PC-3 (cell line): Measurements from ENCODE around the gene INPP5F. TPM values are rescaled to one million over a fixed set of nuclear protein-coding genes. Genes with fewer than 3 reads are reported as not detected.

Source experiments
- ATAC-seq: fragments of 200-7000 bp; cut with Tn5 transposase; 2 replicates; pipeline ENCODE4 v1.9.1; 2020; ENCODE audit warnings: mild to moderate bottlenecking, moderate library complexity
- BruUV-seq: library from RNA; stranded (reverse); fragments of 400-500 nt; replicated peaks from 2 replicates; lab custom pipeline; 2021; lab: Mats Ljungman, UMichigan
- CTCF ChIA-PET: fragments of 300-600 bp; sonication (Branson Sonifier 250); formaldehyde crosslinking; loops from one replicate; lab custom pipeline; 2022; ENCODE audit warnings: antibody characterized with exemption; lab: Charles Lee
- POLR2A ChIA-PET: fragments of 300-600 bp; sonication (Branson Sonifier 250); formaldehyde crosslinking; loops from one replicate; lab custom pipeline; 2022; ENCODE audit warnings: antibody characterized with exemption; ENCODE audit not compliant: unreplicated experiment; lab: Charles Lee
- DNase-seq: peaks from one replicate; pipeline ENCODE4 v3.0.0-alpha.2; 2015
- H2AFZ ChIP-seq: fragments of 300-600 bp; sonication (generic); 2 replicates; pipeline ENCODE4 v1.6.0; 2016; ENCODE audit warnings: antibody characterized with exemption, low read length
- H3F3A ChIP-seq: fragments of 300-600 bp; sonication (generic); one replicate; pipeline ENCODE4 v1.6.0; 2017; ENCODE audit warnings: antibody characterized with exemption, low read length, control low read depth, mild to moderate bottlenecking; ENCODE audit not compliant: unreplicated experiment
- H3K27ac ChIP-seq: fragments of 300-600 bp; sonication (generic); 2 replicates; pipeline ENCODE4 v1.5.1; 2016; ENCODE audit warnings: mild to moderate bottlenecking, low read length
- H3K27me3 ChIP-seq: fragments of 300-600 bp; sonication (generic); 2 replicates; pipeline ENCODE4 v1.6.1; 2016; ENCODE audit warnings: low read length, mixed read lengths
- H3K36me3 ChIP-seq: fragments of 300-600 bp; sonication (generic); 2 replicates; pipeline ENCODE4 v1.6.1; 2016; ENCODE audit warnings: low read depth, mixed run types, low read length, mixed read lengths
- H3K4me1 ChIP-seq: fragments of 300-600 bp; sonication (generic); 2 replicates; pipeline ENCODE4 v1.5.1; 2016; ENCODE audit warnings: low read length; ENCODE audit not compliant: insufficient read depth
- H3K4me2 ChIP-seq: fragments of 300-600 bp; sonication (generic); 2 replicates; pipeline ENCODE4 v1.6.0; 2016; ENCODE audit warnings: low read length
- H3K4me3 ChIP-seq: fragments of 300-600 bp; sonication (generic); 2 replicates; pipeline ENCODE4 v1.5.1; 2016; ENCODE audit warnings: mild to moderate bottlenecking, low read length, mixed read lengths
- H3K79me2 ChIP-seq: fragments of 300-600 bp; sonication (generic); 2 replicates; pipeline ENCODE4 v1.6.1; 2017; ENCODE audit warnings: low read length, mixed read lengths
- H3K9ac ChIP-seq: fragments of 300-600 bp; sonication (generic); 2 replicates; pipeline ENCODE4 v1.6.0; 2016; ENCODE audit warnings: mild to moderate bottlenecking, low read length
- H3K9me2 ChIP-seq: fragments of 300-600 bp; sonication (generic); replicated peaks from 2 replicates; pipeline ENCODE4 v1.6.1; 2016; ENCODE audit warnings: mixed run types, low read length, mixed read lengths
- H3K9me3 ChIP-seq: fragments of 300-600 bp; sonication (generic); 2 replicates; pipeline ENCODE4 v1.6.1; 2016; ENCODE audit warnings: low read length, mixed read lengths
- H4K20me1 ChIP-seq: fragments of 300-600 bp; sonication (generic); 2 replicates; pipeline ENCODE4 v1.6.1; 2016; ENCODE audit warnings: low read length, mixed read lengths
- EZH2 ChIP-seq: fragments of 300-600 bp; sonication (generic); IDR thresholded peaks from one replicate; pipeline ENCODE4 v1.6.1; 2017; ENCODE audit warnings: antibody characterized with exemption, mild to moderate bottlenecking, low read length; ENCODE audit not compliant: unreplicated experiment
- EZH2phosphoT487 ChIP-seq: fragments of 300-600 bp; sonication (generic); IDR thresholded peaks from 2 replicates; pipeline ENCODE4 v1.6.1; 2018; ENCODE audit warnings: mild to moderate bottlenecking, antibody characterized with exemption, low read length, borderline replicate concordance
- intact Hi-C: fragments of 100-400 bp; cut with micrococcal nuclease; formaldehyde crosslinking; loops from 2 replicates; pipeline ENCODE4 v1.9.0; 2023
- total RNA-seq: library from RNA; depleted of rRNA; stranded (reverse); fragments of >200 nt; gene quantifications from 2 replicates; pipeline ENCODE4 v1.2.3, GENCODE V29; 2014
- TF ChIP-seq, protein P1 (sequence below): fragments of 300-600 bp; sonication (generic); conservative IDR thresholded peaks from 2 replicates; pipeline ENCODE4 v1.5.1; 2017; ENCODE audit warnings: antibody characterized with exemption, low read depth, mild to moderate bottlenecking, low read length

Gene INPP5F
- total RNA-seq, 1 experiment from 2014 or later = 8.2 TPM

DNA sequence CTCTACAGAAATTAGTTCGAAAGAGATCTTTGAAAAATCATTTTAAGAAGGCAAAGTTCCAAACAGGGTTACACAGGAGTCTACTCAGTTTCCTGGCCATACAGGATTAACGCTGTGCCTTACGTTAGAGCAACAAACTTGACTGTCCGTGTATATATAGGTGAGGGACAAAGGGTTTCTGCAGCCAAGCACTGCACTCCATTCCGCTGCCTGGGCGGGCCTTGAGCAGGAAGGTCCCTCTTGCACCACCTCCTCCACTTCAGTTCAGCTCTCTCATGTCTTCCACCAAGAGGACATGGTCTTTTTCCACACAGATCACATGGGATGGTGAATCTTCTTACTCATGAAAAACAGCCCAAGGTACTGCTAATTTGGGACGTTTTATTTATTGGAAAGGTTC is 103.6 kb downstream of the INPP5F start:
- Histone ChIP-seq H3K9ac (no peak overlapping the region), H3K27ac (no peak overlapping the region), H4K20me1 (no peaks in the 10 kb centered on the region), H3K4me3 (no peak overlapping the region), H3K79me2 (no peaks in the 10 kb centered on the region), H3K4me2 (no peak overlapping the region), H3F3A (no peaks in the 10 kb centered on the region), H2AFZ (no peak overlapping the region), H3K9me2 (no peaks in the 10 kb centered on the region), H3K27me3 (no peaks in the 10 kb centered on the region), H3K9me3 (no peaks in the 10 kb centered on the region), H3K36me3 (peaks cover 51% of the 10 kb centered on the region), H3K4me1 (peaks cover 9% of the 10 kb centered on the region)
- ChIA-PET CTCF (no interaction called here), POLR2A (no interaction called here)
- BruUV-seq = no TSS peak
- no peak for DNase-seq
- intact Hi-C loops = no loop called here
- TF ChIP-seq EZH2 (no peak), EZH2phosphoT487 (no peak)
- TF ChIP-seq, protein P1, sequence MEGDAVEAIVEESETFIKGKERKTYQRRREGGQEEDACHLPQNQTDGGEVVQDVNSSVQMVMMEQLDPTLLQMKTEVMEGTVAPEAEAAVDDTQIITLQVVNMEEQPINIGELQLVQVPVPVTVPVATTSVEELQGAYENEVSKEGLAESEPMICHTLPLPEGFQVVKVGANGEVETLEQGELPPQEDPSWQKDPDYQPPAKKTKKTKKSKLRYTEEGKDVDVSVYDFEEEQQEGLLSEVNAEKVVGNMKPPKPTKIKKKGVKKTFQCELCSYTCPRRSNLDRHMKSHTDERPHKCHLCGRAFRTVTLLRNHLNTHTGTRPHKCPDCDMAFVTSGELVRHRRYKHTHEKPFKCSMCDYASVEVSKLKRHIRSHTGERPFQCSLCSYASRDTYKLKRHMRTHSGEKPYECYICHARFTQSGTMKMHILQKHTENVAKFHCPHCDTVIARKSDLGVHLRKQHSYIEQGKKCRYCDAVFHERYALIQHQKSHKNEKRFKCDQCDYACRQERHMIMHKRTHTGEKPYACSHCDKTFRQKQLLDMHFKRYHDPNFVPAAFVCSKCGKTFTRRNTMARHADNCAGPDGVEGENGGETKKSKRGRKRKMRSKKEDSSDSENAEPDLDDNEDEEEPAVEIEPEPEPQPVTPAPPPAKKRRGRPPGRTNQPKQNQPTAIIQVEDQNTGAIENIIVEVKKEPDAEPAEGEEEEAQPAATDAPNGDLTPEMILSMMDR = no peak
- ATAC-seq = no peak; the same call in 1 of the 2 replicates

GRCh38 chr10:119830851-119831250 is 105.0 kb downstream of the INPP5F start:
- no peaks in the 10 kb centered on the region for H3F3A ChIP-seq
- intact Hi-C loops = no loop called here
- peaks cover 20% of the 10 kb centered on the region for H3K4me1 ChIP-seq
- H3K27me3 ChIP-seq = no peaks in the 10 kb centered on the region
- no peak overlapping the region for H3K9ac ChIP-seq
- no peak overlapping the region for H3K4me3 ChIP-seq
- no peaks in the 10 kb centered on the region for H3K79me2 ChIP-seq
- H3K27ac ChIP-seq = no peak overlapping the region
- ChIA-PET CTCF (no interaction called here), POLR2A (no interaction called here)
- no peak overlapping the region for H2AFZ ChIP-seq
- no peaks in the 10 kb centered on the region for H3K9me2 ChIP-seq
- BruUV-seq = no TSS peak
- H3K36me3 ChIP-seq = peaks cover 58% of the 10 kb centered on the region
- H3K9me3 ChIP-seq = no peaks in the 10 kb centered on the region
- TF ChIP-seq EZH2 (no peak), EZH2phosphoT487 (no peak)
- TF ChIP-seq, protein P1 = no peak
- no peak for ATAC-seq
- no peaks in the 10 kb centered on the region for H4K20me1 ChIP-seq
- no peak for DNase-seq
- no peak overlapping the region for H3K4me2 ChIP-seq

DNA sequence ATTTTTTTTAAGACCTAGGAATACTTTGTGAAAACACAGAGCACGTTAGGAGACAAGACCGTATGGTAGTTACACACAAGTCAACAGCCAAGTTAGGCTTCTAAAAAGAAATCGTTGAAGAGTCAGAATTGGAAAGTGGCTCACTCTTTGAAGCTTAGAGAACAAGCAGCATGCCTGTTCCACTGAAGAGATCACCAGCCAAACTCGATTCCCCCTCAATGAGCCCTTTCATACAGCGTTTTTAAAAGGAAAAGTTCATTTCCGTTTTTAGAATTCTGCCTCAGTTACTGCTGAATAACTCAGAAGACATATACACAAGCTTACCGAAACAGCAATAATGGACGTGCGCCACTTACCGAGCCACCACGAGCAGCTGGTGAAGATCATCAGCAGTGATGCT is 105.8 kb downstream of the INPP5F start:
- Histone ChIP-seq H2AFZ (no peak overlapping the region), H4K20me1 (no peaks in the 10 kb centered on the region), H3K4me3 (no peak overlapping the region), H3K36me3 (peaks cover 63% of the 10 kb centered on the region), H3K4me1 (peaks cover 20% of the 10 kb centered on the region), H3K27me3 (no peaks in the 10 kb centered on the region), H3K9ac (no peak overlapping the region), H3F3A (no peaks in the 10 kb centered on the region), H3K27ac (no peak overlapping the region), H3K4me2 (no peak overlapping the region), H3K9me3 (no peaks in the 10 kb centered on the region), H3K79me2 (no peaks in the 10 kb centered on the region), H3K9me2 (no peaks in the 10 kb centered on the region)
- DNase-seq = no peak
- intact Hi-C loops = no loop called here
- ChIA-PET CTCF (no interaction called here), POLR2A (no interaction called here)
- TF ChIP-seq EZH2 (no peak), EZH2phosphoT487 (no peak)
- TF ChIP-seq, protein P1 = no peak
- no TSS peak for BruUV-seq
- no peak for ATAC-seq
